Measurements from ENCODE around the gene RNF145. TPM values are rescaled to one million over a fixed set of nuclear protein-coding genes. Genes with fewer than 3 reads are reported as not detected.

Gene RNF145
- total and polyA plus RNA-seq, 4 donors, result 70.0 to 240 (median 177) TPM

- no peak for TF ChIP-seq CTCF (IDR thresholded peaks at IDR 0.05; ENCODE audit: control extremely low read depth, extremely low read depth)
- H3K4me3 ChIP-seq, result no peak overlapping the region
- H3K9me3 ChIP-seq (ENCODE audit: control insufficient read depth in 4 of 4, insufficient read depth in 3 of 4, low read length in 3 of 4), result no peaks in the 10 kb centered on the region
- H3K4me1 ChIP-seq (ENCODE audit: control insufficient read depth in 5 of 5, insufficient read depth in 5 of 5, low read length in 5 of 5), result peaks cover 0 to 3% (median 0%) of the 10 kb centered on the region in 5 donors
- no peak for DNase-seq
- H3K27ac ChIP-seq (ENCODE audit: low read depth in 1 of 2, low read length in 1 of 2), result no peak overlapping the region
- no peak for ATAC-seq (ENCODE audit: insufficient read depth, low FRiP score)
- H3K36me3 ChIP-seq (ENCODE audit: control insufficient read depth in 4 of 4, insufficient read depth in 4 of 4, low read length in 4 of 4), result no peaks in the 10 kb centered on the region
- H3K9ac ChIP-seq (ENCODE audit: insufficient read depth in 1 of 2, low read length in 2 of 2), result no peak overlapping the region
- peaks cover 0 to 5% (median 4%) of the 10 kb centered on the region in 3 donors for H3K27me3 ChIP-seq (ENCODE audit: control insufficient read depth in 3 of 3, insufficient read depth in 3 of 3, low read length in 2 of 3)
These were observed 35.5 kb upstream of the RNF145 start for GRCh38 chr5:159244890-159245289.

GRCh38 chr5:159244163-159244562 is 34.8 kb upstream of the RNF145 start:
- WGBS, 2 donors, result 79 to 97% methylated on average over 3 of the region's 3 CpGs
- Histone ChIP-seq H3K4me1 (ENCODE audit: control insufficient read depth in 5 of 5, insufficient read depth in 5 of 5, low read length in 5 of 5) (peaks cover 0 to 3% (median 0%) of the 10 kb centered on the region in 5 donors), H3K27ac (ENCODE audit: low read depth in 1 of 2, low read length in 1 of 2) (no peak overlapping the region), H3K27me3 (ENCODE audit: control insufficient read depth in 3 of 3, insufficient read depth in 3 of 3, low read length in 2 of 3) (peaks cover 0 to 5% (median 4%) of the 10 kb centered on the region in 3 donors), H3K9me3 (ENCODE audit: control insufficient read depth in 4 of 4, insufficient read depth in 3 of 4, low read length in 3 of 4) (no peaks in the 10 kb centered on the region), H3K9ac (ENCODE audit: insufficient read depth in 1 of 2, low read length in 2 of 2) (no peak overlapping the region), H3K36me3 (ENCODE audit: control insufficient read depth in 4 of 4, insufficient read depth in 4 of 4, low read length in 4 of 4) (no peaks in the 10 kb centered on the region), H3K4me3 (no peak overlapping the region)
- ATAC-seq (ENCODE audit: insufficient read depth, low FRiP score), result no peak
- DNase-seq, result no peak
- TF ChIP-seq CTCF (IDR thresholded peaks at IDR 0.05; ENCODE audit: control extremely low read depth, extremely low read depth), result no peak

- no peak for TF ChIP-seq CTCF (IDR thresholded peaks at IDR 0.05; ENCODE audit: control extremely low read depth, extremely low read depth)
- no peak for ATAC-seq (ENCODE audit: insufficient read depth, low FRiP score)
- Histone ChIP-seq H3K27ac (ENCODE audit: low read depth in 1 of 2, low read length in 1 of 2) (no peak overlapping the region), H3K4me3 (no peak overlapping the region), H3K36me3 (ENCODE audit: control insufficient read depth in 4 of 4, insufficient read depth in 4 of 4, low read length in 4 of 4) (no peaks in the 10 kb centered on the region), H3K4me1 (ENCODE audit: control insufficient read depth in 5 of 5, insufficient read depth in 5 of 5, low read length in 5 of 5) (peaks cover 0 to 3% (median 0%) of the 10 kb centered on the region in 5 donors), H3K27me3 (ENCODE audit: control insufficient read depth in 3 of 3, insufficient read depth in 3 of 3, low read length in 2 of 3) (peaks cover 0 to 5% (median 4%) of the 10 kb centered on the region in 3 donors), H3K9ac (ENCODE audit: insufficient read depth in 1 of 2, low read length in 2 of 2) (no peak overlapping the region), H3K9me3 (ENCODE audit: control insufficient read depth in 4 of 4, insufficient read depth in 3 of 4, low read length in 3 of 4) (peaks cover 0 to 1% (median 0%) of the 10 kb centered on the region in 4 donors)
- DNase-seq, result no peak
These were observed 34.0 kb upstream of the RNF145 start for GRCh38 chr5:159243385-159243784.

- no peak for TF ChIP-seq CTCF (IDR thresholded peaks at IDR 0.05; ENCODE audit: control extremely low read depth, extremely low read depth)
- H3K36me3 ChIP-seq (ENCODE audit: control insufficient read depth in 4 of 4, insufficient read depth in 4 of 4, low read length in 4 of 4), result no peaks in the 10 kb centered on the region
- no peak for ATAC-seq (ENCODE audit: insufficient read depth, low FRiP score)
- H3K9me3 ChIP-seq (ENCODE audit: control insufficient read depth in 4 of 4, insufficient read depth in 3 of 4, low read length in 3 of 4), result peaks cover 0 to 2% (median 0%) of the 10 kb centered on the region in 4 donors
- H3K27me3 ChIP-seq (ENCODE audit: control insufficient read depth in 3 of 3, insufficient read depth in 3 of 3, low read length in 2 of 3), result peaks cover 0 to 5% (median 4%) of the 10 kb centered on the region in 3 donors
- no peak overlapping the region for H3K4me3 ChIP-seq
- peak in 1 of 3 donors; percentile 8 for DNase-seq
- H3K4me1 ChIP-seq (ENCODE audit: control insufficient read depth in 5 of 5, insufficient read depth in 5 of 5, low read length in 5 of 5), result peaks cover 0 to 3% (median 0%) of the 10 kb centered on the region in 5 donors
- H3K9ac ChIP-seq (ENCODE audit: insufficient read depth in 1 of 2, low read length in 2 of 2), result no peak overlapping the region
- WGBS, 2 donors, result 16 to 18% methylated on average over 4 of the region's 4 CpGs
- no peak overlapping the region for H3K27ac ChIP-seq (ENCODE audit: low read depth in 1 of 2, low read length in 1 of 2)
These were observed 33.3 kb upstream of the RNF145 start for GRCh38 chr5:159242656-159243055.
